ENCODE measurements around the gene H3-3A.
"Not testable (repeated sequence)": the region's sequence is repeated elsewhere in the genome, so short reads cannot be mapped to it uniquely, and the experiment has no call there.

Gene H3-3A

GRCh38 chr1:226085675-226086285 lies 23.3 kb downstream of the H3-3A start:
- DNase-seq (ENCODE audit: low read depth in 2 of 2): no peak

GRCh38 chr1:226086776-226087175 lies 24.3 kb downstream of the H3-3A start:
- no peak for DNase-seq (ENCODE audit: low read depth in 2 of 2)

- no peak for DNase-seq (ENCODE audit: low read depth in 2 of 2)
Observed at GRCh38 chr1:226091461-226091860, 28.9 kb downstream of the H3-3A start.

GRCh38 chr1:226092048-226092820 lies 29.7 kb downstream of the H3-3A start:
- DNase-seq (ENCODE audit: low read depth in 2 of 2): not testable (repeated sequence)

- DNase-seq (ENCODE audit: low read depth in 2 of 2): no peak
Observed at GRCh38 chr1:226092965-226093364, 30.4 kb downstream of the H3-3A start.

GRCh38 chr1:226093621-226094020 lies 31.1 kb downstream of the H3-3A start:
- DNase-seq (ENCODE audit: low read depth in 2 of 2): no peak

GRCh38 chr1:226094451-226094850 lies 31.9 kb downstream of the H3-3A start:
- no peak for DNase-seq (ENCODE audit: low read depth in 2 of 2)

GRCh38 chr1:226095286-226095685 lies 32.8 kb downstream of the H3-3A start:
- DNase-seq (ENCODE audit: low read depth in 2 of 2): no peak

- no peak for DNase-seq (ENCODE audit: low read depth in 2 of 2)
Observed at GRCh38 chr1:226097866-226098625, 35.5 kb downstream of the H3-3A start.

- no peak for DNase-seq (ENCODE audit: low read depth in 2 of 2)
Observed at GRCh38 chr1:226098870-226099835, 36.6 kb downstream of the H3-3A start.

GRCh38 chr1:226100436-226101391 lies 38.2 kb downstream of the H3-3A start:
- DNase-seq (ENCODE audit: low read depth in 2 of 2): peak in 1 of 2 donors; percentile 33

- DNase-seq (ENCODE audit: low read depth in 2 of 2): no peak
Observed at GRCh38 chr1:226104671-226105121, 42.2 kb downstream of the H3-3A start.

GRCh38 chr1:226107471-226108460 lies 45.2 kb downstream of the H3-3A start:
- DNase-seq (ENCODE audit: low read depth in 2 of 2): no peak

GRCh38 chr1:226108935-226109828 lies 46.7 kb downstream of the H3-3A start:
- no peak for DNase-seq (ENCODE audit: low read depth in 2 of 2)

GRCh38 chr1:226109829-226110248 lies 47.3 kb downstream of the H3-3A start:
- DNase-seq (ENCODE audit: low read depth in 2 of 2): peak; percentile 76 to 84

- peak; percentile 59 to 74 for DNase-seq (ENCODE audit: low read depth in 2 of 2)
Observed at GRCh38 chr1:226110249-226111097, 48.0 kb downstream of the H3-3A start.

All from stimulated activated CD8-positive, alpha-beta memory T cell treated with anti-CD3 and anti-CD28 coated beads, Interleukin-2, amount 100 ng/mL, for 48 hours (primary cell).